T-helper 2 cell (primary cell): Measurements from ENCODE around the gene EGR4.
A peak's percentile ranks its signal among the peaks of the same experiment; 100 is the strongest.

Experiments
- DNase-seq, 5 experiments: peaks; one replicate each; pipeline versions ENCODE4 v3.0.0 to v3.0.0-alpha.2; 2012 to 2022

EGR4 gene

DNA sequence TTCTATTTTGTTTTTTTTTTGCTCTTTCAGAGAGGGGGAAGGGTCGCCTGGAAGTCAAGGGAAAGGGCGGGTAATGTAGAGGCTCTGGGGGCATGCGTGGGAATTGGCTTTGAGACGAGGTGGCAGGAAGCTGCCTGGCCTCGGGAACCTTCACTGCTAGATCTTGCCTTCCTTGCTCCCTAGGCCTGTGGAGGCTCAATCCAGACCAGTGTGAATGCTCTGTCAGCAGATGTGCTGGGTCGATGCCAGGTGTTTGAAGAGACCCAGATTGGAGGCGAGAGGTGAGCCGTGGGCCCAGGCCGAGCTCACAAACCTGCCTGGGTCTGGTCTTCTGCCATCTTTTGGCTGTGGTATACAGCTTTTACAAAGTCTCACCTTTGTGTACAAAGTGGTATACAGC lies 43.7 kb downstream of the EGR4 start:
- no peak for DNase-seq

DNA sequence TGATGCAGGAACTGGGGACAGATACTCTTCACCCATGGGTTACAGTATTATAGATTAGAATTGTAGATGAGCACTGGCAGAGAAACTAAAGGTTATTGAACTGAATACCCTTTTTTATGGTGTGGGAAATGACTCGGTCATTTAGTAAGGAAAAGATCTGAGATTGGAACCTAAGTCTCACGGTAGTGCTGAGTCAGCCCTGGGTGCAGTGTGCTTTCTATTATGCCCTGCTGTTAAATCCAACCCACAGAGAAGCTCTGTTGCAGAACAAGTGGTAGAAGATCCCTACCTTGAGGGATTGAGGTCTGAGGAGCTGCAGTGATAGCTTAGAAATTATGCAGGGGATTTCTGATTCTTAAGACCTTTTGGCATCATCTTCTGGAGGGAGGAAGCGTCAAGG lies 46.5 kb downstream of the EGR4 start:
- DNase-seq: no peak

DNA sequence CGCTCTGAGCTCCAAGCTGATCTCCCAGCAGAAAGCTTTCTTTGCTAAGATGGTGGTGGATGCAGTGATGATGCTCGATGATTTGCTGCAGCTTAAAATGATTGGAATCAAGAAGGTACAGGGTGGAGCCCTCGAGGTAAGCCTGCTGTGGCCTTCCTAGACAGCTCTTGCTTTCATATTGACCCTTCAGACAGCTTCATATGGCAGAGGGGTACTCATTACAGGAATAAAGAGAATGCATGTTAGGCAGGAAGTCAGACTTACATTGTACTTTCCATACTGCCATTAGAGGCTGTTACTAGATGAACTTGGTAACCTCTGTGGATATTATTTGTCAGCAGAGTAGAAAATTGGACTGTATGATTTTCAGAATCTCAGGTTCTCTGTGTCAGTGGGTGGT lies 48.8 kb downstream of the EGR4 start:
- DNase-seq: peak in 1 of 5 experiments; percentile 48

DNA sequence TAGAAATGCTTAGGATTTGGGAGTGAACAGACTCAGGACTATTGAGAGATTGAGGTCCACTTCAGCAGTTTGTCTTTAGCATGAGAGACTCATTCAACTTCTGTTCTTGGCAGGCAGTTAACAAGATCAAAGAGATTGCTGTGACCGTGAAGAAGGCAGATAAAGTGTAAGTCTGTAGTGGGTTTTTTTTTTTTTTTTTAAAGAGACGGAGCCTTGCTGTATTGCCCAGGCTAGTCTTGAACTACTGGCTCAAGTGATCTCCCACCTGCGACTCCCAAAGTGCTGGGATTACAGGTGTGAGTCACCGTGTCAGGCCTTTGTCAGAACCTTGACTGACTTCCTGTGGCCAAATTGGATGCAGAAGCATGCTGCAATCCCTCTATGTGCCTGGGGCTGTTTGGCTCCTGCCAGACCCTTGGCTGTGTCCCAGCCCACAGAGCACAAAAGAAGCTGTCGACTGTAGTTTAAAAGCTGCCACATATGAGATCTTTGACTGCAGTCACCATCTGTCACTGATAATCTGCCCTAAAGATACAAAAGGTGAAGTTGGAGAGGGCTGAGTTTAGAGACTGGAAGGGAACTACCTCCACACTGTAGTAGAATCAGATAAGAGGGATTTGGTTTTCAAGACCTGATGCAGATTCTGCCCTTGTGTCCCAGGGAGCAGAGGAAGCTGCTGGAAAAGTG lies 49.3 kb downstream of the EGR4 start:
- peak in 1 of 5 experiments; percentile 30 for DNase-seq
